Stromal cell of bone marrow (primary cell): ENCODE measurements around the gene MYORG.
"Not testable (repeated sequence)": the region's sequence is repeated elsewhere in the genome, so short reads cannot be mapped to it uniquely, and the experiment has no call there.

Source experiments
- DNase-seq: peaks from one replicate; pipeline ENCODE4 v3.0.0-alpha.2; 2012; ENCODE audit warnings: low read depth

MYORG gene

GRCh38 chr9:34368796-34369195, 7.9 kb downstream of the MYORG start:
- not testable (repeated sequence) for DNase-seq

GRCh38 chr9:34367751-34368410, 8.8 kb downstream of the MYORG start:
- not testable (repeated sequence) for DNase-seq

GRCh38 chr9:34366365-34366764, 10.3 kb downstream of the MYORG start:
- no peak for DNase-seq

GRCh38 chr9:34365282-34365681, 11.4 kb downstream of the MYORG start:
- DNase-seq = no peak

- no peak for DNase-seq
These were observed 12.9 kb downstream of the MYORG start for GRCh38 chr9:34363619-34364351.

GRCh38 chr9:34362614-34363214, 14.0 kb downstream of the MYORG start:
- no peak for DNase-seq

- not testable (repeated sequence) for DNase-seq
These were observed 23.7 kb downstream of the MYORG start for GRCh38 chr9:34352957-34353356.

- DNase-seq = not testable (repeated sequence)
These were observed 24.5 kb downstream of the MYORG start for GRCh38 chr9:34352122-34352652.

GRCh38 chr9:34349324-34349723, 27.4 kb downstream of the MYORG start:
- DNase-seq = no peak

- no peak for DNase-seq
These were observed 28.9 kb downstream of the MYORG start for GRCh38 chr9:34347800-34348158.

- DNase-seq = no peak
These were observed 29.6 kb downstream of the MYORG start for GRCh38 chr9:34346873-34347799.

- no peak for DNase-seq
These were observed 33.1 kb downstream of the MYORG start for GRCh38 chr9:34343605-34344004.

- DNase-seq = no peak
These were observed 33.6 kb downstream of the MYORG start for GRCh38 chr9:34343090-34343489.

- no peak for DNase-seq
These were observed 34.9 kb downstream of the MYORG start for GRCh38 chr9:34341659-34342295.

GRCh38 chr9:34338665-34339385, 37.9 kb downstream of the MYORG start:
- DNase-seq = no peak

- DNase-seq = not testable (repeated sequence)
These were observed 38.6 kb downstream of the MYORG start for GRCh38 chr9:34338079-34338478.

GRCh38 chr9:34337403-34337802, 39.3 kb downstream of the MYORG start:
- no peak for DNase-seq

GRCh38 chr9:34335376-34335775, 41.3 kb downstream of the MYORG start:
- DNase-seq = no peak

- DNase-seq = no peak
These were observed 41.8 kb downstream of the MYORG start for GRCh38 chr9:34334916-34335315.

- DNase-seq = no peak
These were observed 42.3 kb downstream of the MYORG start for GRCh38 chr9:34334337-34334824.

GRCh38 chr9:34333836-34334235, 42.9 kb downstream of the MYORG start:
- DNase-seq = no peak
